NT2/D1 (cell line): ENCODE results near the gene RHOH.

Experiments
- SUZ12 ChIP-seq: IDR thresholded peaks from 2 replicates; pipeline ENCODE4 v1.6.1; 2011; ENCODE audit not compliant: insufficient read length, insufficient read depth; ENCODE audit errors: extremely low read depth
- YY1 ChIP-seq: IDR thresholded peaks from 2 replicates; pipeline ENCODE4 v1.6.1; 2011; ENCODE audit not compliant: insufficient read length, insufficient read depth
- ZNF274 ChIP-seq: IDR thresholded peaks from 2 replicates; pipeline ENCODE4 v1.6.1; 2011; ENCODE audit warnings: mild to moderate bottlenecking, low read depth, low read length

- no peak for TF ChIP-seq ZNF274
- no peak for TF ChIP-seq YY1
- TF ChIP-seq SUZ12, result no peak
Observed at GRCh38 chr4:40193578-40193977, 3.3 kb upstream of the RHOH start.
